Erythroblast (primary cell): ENCODE data around the gene MYBPHL.

ENCODE experiments used
- GATA1 ChIP-seq: IDR thresholded peaks from 2 replicates; pipeline ENCODE4 v1.6.1; 2011; ENCODE audit warnings: low read depth, mild to moderate bottlenecking, control low read depth, low read length, moderate library complexity
- POLR2A ChIP-seq: IDR thresholded peaks from 2 replicates; pipeline ENCODE4 v1.6.1; 2011; ENCODE audit warnings: mild to moderate bottlenecking, low read length

DNA sequence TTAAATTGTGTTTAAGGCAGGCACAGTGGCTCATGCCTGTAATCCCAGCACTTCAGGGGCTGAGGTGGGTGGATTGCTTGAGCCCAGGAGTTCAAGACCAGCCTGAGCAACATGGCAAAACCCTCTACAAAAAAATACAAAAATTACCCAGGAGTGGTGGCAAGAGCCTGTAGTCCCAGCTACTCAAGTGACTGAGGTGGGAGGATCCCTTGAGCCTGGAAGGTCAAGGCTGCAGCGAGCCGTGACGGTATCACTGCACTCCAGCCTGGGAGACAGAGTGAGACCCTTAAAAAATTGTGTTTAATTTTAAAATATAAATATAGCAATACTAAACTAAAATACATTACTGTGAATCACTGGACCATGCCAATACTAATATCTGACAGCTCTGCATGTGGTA, 48.1 kb upstream of the MYBPHL start:
- no peak for TF ChIP-seq GATA1
- TF ChIP-seq POLR2A, result no peak
